AG08396 (cell line): ENCODE data around the gene ALKBH2.
"Not testable (repeated sequence)": the region's sequence is repeated elsewhere in the genome, so short reads cannot be mapped to it uniquely, and the experiment has no call there.

Experiments
- DNase-seq: peaks from one replicate; pipeline ENCODE4 v3.0.0; 2012; ENCODE audit warnings: low spot score, mixed read lengths

ALKBH2 gene

GRCh38 chr12:109069307-109070271 is 23.7 kb downstream of the ALKBH2 start:
- DNase-seq = no peak

DNA sequence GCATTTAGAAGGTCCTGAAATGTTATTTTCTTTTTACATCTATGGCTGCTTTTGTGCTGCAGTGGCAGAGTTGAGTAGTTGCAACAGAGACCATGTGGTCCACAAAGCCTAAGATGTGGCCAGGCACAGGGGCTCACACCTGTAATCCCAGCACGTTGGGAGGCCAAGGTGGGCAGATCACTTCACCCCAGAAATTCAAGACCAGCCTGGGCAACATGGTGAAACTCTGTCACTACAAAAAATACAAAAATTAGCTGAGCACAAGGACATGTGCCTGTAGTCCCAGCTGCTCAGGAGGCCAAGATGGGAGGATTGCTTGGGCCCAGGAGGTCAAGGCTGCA is 27.4 kb downstream of the ALKBH2 start:
- DNase-seq = no peak

- DNase-seq = no peak
These were observed 28.0 kb downstream of the ALKBH2 start for GRCh38 chr12:109065154-109065852.

DNA sequence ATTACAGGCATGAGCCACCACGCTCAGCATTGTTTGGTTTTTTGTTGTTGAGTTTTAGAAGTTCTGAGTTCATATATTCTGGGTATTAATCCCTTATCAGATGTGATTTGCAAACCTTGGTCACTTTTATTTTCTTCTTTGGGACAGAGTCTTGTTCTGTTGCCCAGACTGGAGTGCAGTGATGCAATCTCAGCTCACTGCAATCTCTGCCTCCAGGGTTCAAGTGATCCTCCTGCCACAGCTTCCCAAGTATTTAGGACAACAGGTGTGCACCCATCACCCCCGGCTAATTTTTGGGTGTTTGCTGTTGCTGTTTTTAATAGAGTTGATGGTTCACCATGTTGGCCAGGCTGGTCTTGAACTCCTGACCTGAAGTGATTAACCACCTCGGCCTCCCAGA is 29.1 kb downstream of the ALKBH2 start:
- DNase-seq = no peak

DNA sequence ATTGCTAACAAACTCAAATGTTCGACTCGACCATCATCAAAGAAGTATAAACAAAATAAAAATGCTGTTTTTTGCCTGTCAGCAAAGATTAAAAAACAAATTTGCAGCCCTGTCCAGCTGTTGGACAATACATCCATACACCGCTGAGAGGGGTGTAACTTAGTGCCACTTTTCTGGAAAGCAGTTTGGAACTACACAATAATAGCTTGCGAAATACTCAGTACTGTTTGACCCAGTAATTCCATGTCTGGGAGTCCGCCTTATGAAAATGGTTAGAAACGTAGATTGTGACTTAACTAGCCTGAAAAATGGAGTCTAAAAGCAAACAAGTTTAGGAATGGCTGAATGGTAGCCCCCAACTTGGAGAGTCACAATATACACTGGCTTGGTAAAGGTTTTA is 34.5 kb downstream of the ALKBH2 start:
- no peak for DNase-seq

GRCh38 chr12:109057376-109057775 is 35.9 kb downstream of the ALKBH2 start:
- DNase-seq = no peak

DNA sequence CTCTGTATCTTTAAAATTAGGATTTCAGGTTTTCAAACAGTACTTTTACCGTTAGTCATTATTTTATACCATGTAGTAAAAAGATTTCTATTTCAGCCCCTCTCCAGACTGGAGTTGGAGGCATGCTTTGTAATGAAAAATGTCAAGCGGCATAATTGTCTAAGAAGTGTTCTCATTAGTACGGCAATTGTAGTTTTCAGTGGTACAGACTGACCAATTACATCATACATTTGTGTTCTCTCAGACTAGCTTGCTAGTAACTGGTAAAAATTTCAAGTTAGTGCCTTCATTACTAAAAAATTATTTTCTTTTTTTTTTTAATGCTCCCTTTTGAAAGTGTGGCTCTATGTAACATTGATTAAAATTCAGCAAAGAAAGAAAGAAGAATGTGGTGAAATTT is 36.4 kb downstream of the ALKBH2 start:
- DNase-seq = no peak

DNA sequence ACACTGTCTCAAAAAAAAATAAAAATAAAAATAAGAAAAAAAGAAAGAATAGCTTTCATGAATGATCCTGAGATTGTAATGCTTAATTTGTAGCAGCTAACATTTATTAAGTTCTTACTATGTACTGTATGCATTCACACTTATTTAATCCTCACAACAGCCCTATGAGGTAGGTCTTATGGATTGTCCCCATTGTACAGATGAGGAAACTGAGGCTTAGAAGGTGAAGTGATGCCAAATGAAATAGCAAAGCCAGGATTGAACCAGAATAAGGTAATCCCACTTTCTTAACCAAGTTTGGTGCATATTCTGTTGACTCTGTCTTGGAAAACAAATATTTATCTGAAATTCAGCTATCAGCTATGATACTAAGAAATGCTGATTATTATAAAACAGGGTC is 38.8 kb downstream of the ALKBH2 start:
- DNase-seq = no peak

- not testable (repeated sequence) for DNase-seq
These were observed 39.2 kb downstream of the ALKBH2 start for GRCh38 chr12:109054124-109054513.

DNA sequence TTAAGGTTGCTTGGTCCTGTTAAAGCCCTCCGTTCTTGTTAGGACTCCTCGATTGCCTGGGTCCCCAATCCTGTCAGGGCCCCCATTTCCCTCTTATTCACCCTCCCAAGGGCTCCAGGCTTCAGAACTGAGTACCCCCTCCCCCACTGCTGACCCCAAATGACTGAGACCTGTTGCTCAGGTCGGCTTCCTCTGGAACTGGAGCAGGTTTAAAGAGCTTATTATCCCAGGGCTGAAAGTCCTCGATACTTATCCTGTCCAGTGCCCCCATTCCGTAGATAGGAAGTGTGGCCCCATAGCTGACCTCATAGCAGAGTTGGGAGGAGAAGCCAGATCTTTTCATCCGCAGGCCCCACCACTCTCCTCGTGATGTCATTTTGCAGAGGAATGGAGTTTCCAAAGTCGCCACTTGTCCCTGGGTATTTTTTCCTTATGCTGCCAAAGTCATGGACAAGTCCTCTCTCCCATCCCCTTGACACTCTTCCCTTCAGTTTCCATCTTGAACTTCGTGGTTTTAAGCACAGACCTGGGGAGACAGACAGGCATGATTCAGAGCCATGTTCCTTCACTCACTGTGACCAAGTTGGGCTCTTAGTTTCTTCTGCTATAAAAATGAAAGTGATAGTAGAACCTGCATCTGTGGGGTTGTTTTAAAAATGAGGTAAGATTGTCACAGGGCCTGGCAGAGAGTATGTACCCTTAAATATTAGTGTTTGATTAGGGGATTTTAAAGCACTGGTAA is 39.7 kb downstream of the ALKBH2 start:
- DNase-seq = peak; percentile 12

- DNase-seq = peak; percentile 96
These were observed 40.6 kb downstream of the ALKBH2 start, which contains the start of gene USP30 for GRCh38 chr12:109052414-109053323. TSS of gene USP30 (plus strand) at chr12:109052576. CDS start at chr12:109052679, 103 bp downstream.

DNA sequence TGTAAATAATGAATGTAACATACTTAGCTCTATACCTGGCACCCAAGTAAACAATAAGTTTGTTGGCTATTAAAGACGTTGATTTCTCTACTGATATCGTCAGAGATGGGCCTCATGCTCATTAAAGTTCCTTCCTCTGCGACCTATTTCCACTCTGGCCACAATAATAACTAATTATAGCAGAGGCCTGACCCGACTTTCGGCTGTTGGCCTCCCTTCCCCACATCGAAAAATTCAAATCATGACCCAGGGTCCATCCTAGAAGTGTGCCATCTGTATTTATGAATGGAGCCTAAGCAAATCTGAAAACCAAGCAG is 41.2 kb downstream of the ALKBH2 start:
- DNase-seq = no peak

GRCh38 chr12:109049794-109050193 is 43.5 kb downstream of the ALKBH2 start:
- DNase-seq = not testable (repeated sequence)

GRCh38 chr12:109048706-109049105 is 44.6 kb downstream of the ALKBH2 start:
- not testable (repeated sequence) for DNase-seq

- peak; percentile 32 for DNase-seq
These were observed 46.0 kb downstream of the ALKBH2 start for GRCh38 chr12:109047081-109047805.

DNA sequence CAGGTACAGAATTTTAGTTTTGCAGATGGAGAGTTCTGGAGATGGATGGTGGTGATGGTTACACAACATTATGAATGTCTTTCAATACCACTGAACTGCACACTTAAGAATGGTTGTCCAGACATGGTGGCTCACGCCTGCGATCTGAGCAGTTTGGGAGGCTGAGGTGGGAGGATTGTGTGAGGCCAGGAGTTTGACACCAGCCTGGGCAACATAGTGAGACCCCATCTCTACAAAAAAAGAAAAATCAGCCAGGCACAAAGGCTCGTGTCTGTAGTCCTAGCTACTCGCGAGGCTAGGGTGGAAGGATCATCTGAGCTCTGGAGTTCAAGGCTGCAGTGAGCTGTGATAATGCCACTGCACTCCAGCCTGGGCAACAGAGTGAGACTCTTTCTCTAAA is 49.0 kb downstream of the ALKBH2 start:
- no peak for DNase-seq
